GM12892 (cell line): ENCODE data around the gene LRSAM1.

ENCODE experiments used
- POLR2A ChIP-seq: IDR thresholded peaks from 2 replicates; pipeline ENCODE4 v1.6.1; 2011; ENCODE audit warnings: low read depth, low read length, control low read depth
- POLR2AphosphoS5 ChIP-seq: IDR thresholded peaks from 2 replicates; pipeline ENCODE4 v1.6.1; 2011; ENCODE audit warnings: low read depth, low read length, control low read depth
- TAF1 ChIP-seq: IDR thresholded peaks from 2 replicates; pipeline ENCODE4 v1.6.1; 2011; ENCODE audit warnings: low read depth, mild to moderate bottlenecking, control low read depth, low read length, borderline replicate concordance

DNA sequence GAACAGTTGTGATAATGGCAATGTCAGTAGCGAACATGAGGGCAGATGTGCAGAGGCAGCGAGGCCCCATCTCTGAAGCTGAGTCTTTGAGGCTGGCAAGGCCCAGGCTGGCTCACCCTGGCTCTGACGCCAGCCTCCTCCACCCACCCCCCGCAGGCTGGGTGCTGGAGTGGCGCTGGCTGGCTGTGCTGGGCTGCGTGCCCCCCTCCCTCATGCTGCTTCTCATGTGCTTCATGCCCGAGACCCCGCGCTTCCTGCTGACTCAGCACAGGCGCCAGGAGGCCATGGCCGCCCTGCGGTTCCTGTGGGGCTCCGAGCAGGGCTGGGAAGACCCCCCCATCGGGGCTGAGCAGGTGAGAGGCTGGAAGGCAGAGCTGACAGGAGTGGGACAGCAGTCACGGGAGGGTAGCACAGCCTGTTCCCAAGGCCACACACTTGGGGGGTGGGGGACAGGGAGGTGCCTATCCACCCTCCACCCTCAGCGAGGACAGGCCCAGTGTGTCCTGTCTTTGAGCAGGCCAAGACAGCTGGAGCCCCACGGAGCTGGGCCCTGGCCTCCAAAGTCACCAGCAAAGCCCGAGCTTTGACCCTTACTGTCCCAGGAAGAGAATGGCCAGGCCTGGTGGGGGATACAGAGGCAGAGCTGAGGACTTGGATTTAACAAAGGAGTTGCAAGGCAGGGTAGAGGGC, 48.8 kb upstream of the LRSAM1 start:
- TF ChIP-seq POLR2A (no peak), POLR2AphosphoS5 (no peak), TAF1 (no peak)
